Breast epithelium (tissue), 4 donors: ENCODE data around the gene FARP1. TPM values are rescaled to one million over a fixed set of nuclear protein-coding genes. Genes with fewer than 3 reads are reported as not detected.

Experiments used
- DNase-seq, 2 donors: peaks; one replicate each; pipeline ENCODE4 v3.0.0-alpha.2; 2019; ENCODE audit warnings: low spot score in 2 of 2
- H3K27ac ChIP-seq, 2 donors: fragments of 200-600 bp; sonication (generic) in 1 of 2; one replicate each; pipeline ENCODE4 v1.5.1; 2016 to 2019; ENCODE audit warnings: mild to moderate bottlenecking in 1 of 2
- H3K27me3 ChIP-seq, 2 donors: fragments of 200-600 bp; sonication (generic) in 1 of 2; one replicate each; pipeline versions ENCODE4 v1.5.1 to v1.6.0; 2017 to 2019; ENCODE audit warnings: control low read depth in 1 of 2, mild to moderate bottlenecking in 1 of 2
- H3K36me3 ChIP-seq: fragments of 200-600 bp; one replicate; pipeline ENCODE4 v1.5.1; 2019
- H3K4me1 ChIP-seq, 2 donors: fragments of 200-600 bp; sonication (generic); one replicate each; pipeline ENCODE4 v1.5.1; 2016 to 2019; ENCODE audit warnings: control low read depth in 1 of 2
- H3K4me3 ChIP-seq, 3 donors: fragments of 200-600 bp; sonication (generic); 1 replicate in 2 of 3; 2 replicates in 1 of 3; pipeline ENCODE4 v1.5.1; 2016 to 2019; ENCODE audit warnings: mild to moderate bottlenecking in 3 of 3, moderate library complexity in 2 of 3
- H3K9me3 ChIP-seq, 2 donors: fragments of 200-600 bp; sonication (generic) in 1 of 2; one replicate each; pipeline ENCODE4 v1.5.1; 2016 to 2019; ENCODE audit warnings: control low read depth in 1 of 2
- CTCF ChIP-seq, 3 donors: fragments of 450-650 bp; IDR thresholded peaks; one replicate each; pipeline ENCODE4 v1.5.1; 2016 to 2017; ENCODE audit warnings: antibody characterized with exemption in 3 of 3, mild to moderate bottlenecking in 3 of 3, moderate library complexity in 3 of 3
- POLR2A ChIP-seq: fragments of 450-650 bp; IDR thresholded peaks from one replicate; pipeline ENCODE4 v1.6.1; 2016; ENCODE audit warnings: antibody characterized with exemption, mild to moderate bottlenecking, moderate library complexity
- POLR2AphosphoS5 ChIP-seq, 3 donors: sonication (generic); formaldehyde crosslinking; IDR thresholded peaks; one replicate each; pipeline ENCODE4 v1.6.1; 2017; ENCODE audit warnings: antibody characterized with exemption in 3 of 3
- intact Hi-C: fragments of 100-400 bp; cut with DNase I; formaldehyde crosslinking; loops from one replicate; pipeline ENCODE4 v1.15.1; 2023; ENCODE audit warnings: low total_unique reads
- total RNA-seq, 3 donors: library from RNA; depleted of rRNA; stranded (reverse); fragments of >200 nt; gene quantifications; one replicate each; pipeline ENCODE4 v1.1.0, GENCODE V29; 2016

Gene FARP1
- total RNA-seq, 3 donors from 2014 or later = 29.8 to 97.3 (median 80.1) TPM

GRCh38 chr13:98175043-98175442 lies 32.1 kb downstream of the FARP1 start:
- no peaks in the 10 kb centered on the region for H3K9me3 ChIP-seq
- no peak for DNase-seq
- H3K27me3 ChIP-seq = no peaks in the 10 kb centered on the region
- TF ChIP-seq POLR2AphosphoS5 (IDR thresholded peaks at IDR 0.05) (no peak), CTCF (IDR thresholded peaks at IDR 0.05) (no peak), POLR2A (no peak)
- H3K36me3 ChIP-seq = no peaks in the 10 kb centered on the region
- peaks cover 3 to 36% of the 10 kb centered on the region in 2 donors for H3K4me1 ChIP-seq
- intact Hi-C loops = no loop called here
- H3K27ac ChIP-seq = peak overlapping the region; percentile 84 to 92
- no peak overlapping the region for H3K4me3 ChIP-seq

- no peaks in the 10 kb centered on the region for H3K9me3 ChIP-seq
- intact Hi-C loops = no loop called here
- H3K27ac ChIP-seq = peak overlapping the region in 1 of 2 donors; percentile 84
- DNase-seq = no peak
- no peaks in the 10 kb centered on the region for H3K36me3 ChIP-seq
- peaks cover 3 to 36% of the 10 kb centered on the region in 2 donors for H3K4me1 ChIP-seq
- H3K4me3 ChIP-seq = no peak overlapping the region
- TF ChIP-seq POLR2A (no peak), CTCF (IDR thresholded peaks at IDR 0.05) (no peak), POLR2AphosphoS5 (IDR thresholded peaks at IDR 0.05) (no peak)
- no peaks in the 10 kb centered on the region for H3K27me3 ChIP-seq
These were observed 32.9 kb downstream of the FARP1 start for GRCh38 chr13:98175823-98176222.

- Histone ChIP-seq H3K4me1 (peaks cover 3 to 30% of the 10 kb centered on the region in 2 donors), H3K4me3 (no peak within 1 kb of the TSS), H3K36me3 (no peaks in the 10 kb centered on the region), H3K27ac (no peak within 1 kb of the TSS), H3K27me3 (no peaks in the 10 kb centered on the region), H3K9me3 (no peaks in the 10 kb centered on the region)
- intact Hi-C loops = no loop called here
- no peak for DNase-seq
- no peak for TF ChIP-seq POLR2A
- TF ChIP-seq POLR2AphosphoS5 (IDR thresholded peaks at IDR 0.05) = no peak
- TF ChIP-seq CTCF (IDR thresholded peaks at IDR 0.05) = no peak
These were observed 34.1 kb downstream of the FARP1 start, which contains the start of gene RNF113B for GRCh38 chr13:98176777-98177608. TSS of gene RNF113B (minus strand) at chr13:98177269. CDS start at chr13:98177236, 33 bp downstream.

- DNase-seq = no peak
- H3K9me3 ChIP-seq = no peaks in the 10 kb centered on the region
- H3K4me3 ChIP-seq = no peak overlapping the region
- no peaks in the 10 kb centered on the region for H3K27me3 ChIP-seq
- intact Hi-C loops = loop anchor here (10.0 kb wide), 1 partner anchor 1595 kb away; no protein-coding TSS in a partner anchor
- H3K27ac ChIP-seq = no peak overlapping the region
- peaks cover 0 to 4% of the 10 kb centered on the region in 2 donors for H3K4me1 ChIP-seq
- H3K36me3 ChIP-seq = no peaks in the 10 kb centered on the region
- no peak for TF ChIP-seq POLR2AphosphoS5 (IDR thresholded peaks at IDR 0.05)
- no peak for TF ChIP-seq CTCF (IDR thresholded peaks at IDR 0.05)
- no peak for TF ChIP-seq POLR2A
These were observed 37.2 kb downstream of the FARP1 start for GRCh38 chr13:98180092-98180491.

- H3K36me3 ChIP-seq = no peaks in the 10 kb centered on the region
- TF ChIP-seq CTCF (IDR thresholded peaks at IDR 0.05) (no peak), POLR2A (no peak)
- H3K27me3 ChIP-seq = no peaks in the 10 kb centered on the region
- H3K27ac ChIP-seq = no peak overlapping the region
- no peak for DNase-seq
- intact Hi-C loops = loop anchor here (10.0 kb wide), 1 partner anchor 1594 kb away; no protein-coding TSS in a partner anchor
- no peaks in the 10 kb centered on the region for H3K4me1 ChIP-seq
- no peaks in the 10 kb centered on the region for H3K9me3 ChIP-seq
- H3K4me3 ChIP-seq = no peak overlapping the region
These were observed 38.4 kb downstream of the FARP1 start for GRCh38 chr13:98181111-98181815.
